ENCODE measurements around the gene MAIP1.

MAIP1 gene

GRCh38 chr2:199928626-199929025 is 26.8 kb upstream of the MAIP1 start:
- TF ChIP-seq CTCF (IDR thresholded peaks at IDR 0.05; ENCODE audit: control insufficient read depth, insufficient read depth, low read depth, low read length, missing control alignments), result no peak
- no peak overlapping the region for H3K4me3 ChIP-seq (ENCODE audit: control insufficient read depth, low read depth, low read length)
- no peak for DNase-seq (ENCODE audit: low read depth)

GRCh38 chr2:199929262-199929661 is 26.1 kb upstream of the MAIP1 start:
- no peak for TF ChIP-seq CTCF (IDR thresholded peaks at IDR 0.05; ENCODE audit: control insufficient read depth, insufficient read depth, low read depth, low read length, missing control alignments)
- DNase-seq (ENCODE audit: low read depth), result no peak
- H3K4me3 ChIP-seq (ENCODE audit: control insufficient read depth, low read depth, low read length), result no peak overlapping the region

- H3K4me3 ChIP-seq (ENCODE audit: control insufficient read depth, low read depth, low read length), result no peak overlapping the region
- DNase-seq (ENCODE audit: low read depth), result no peak
- TF ChIP-seq CTCF (IDR thresholded peaks at IDR 0.05; ENCODE audit: control insufficient read depth, insufficient read depth, low read depth, low read length, missing control alignments), result no peak
These were observed 23.0 kb upstream of the MAIP1 start for GRCh38 chr2:199932312-199932855.

- no peak for TF ChIP-seq CTCF (IDR thresholded peaks at IDR 0.05; ENCODE audit: control insufficient read depth, insufficient read depth, low read depth, low read length, missing control alignments)
- DNase-seq (ENCODE audit: low read depth), result no peak
- H3K4me3 ChIP-seq (ENCODE audit: control insufficient read depth, low read depth, low read length), result no peak overlapping the region
These were observed 21.9 kb upstream of the MAIP1 start for GRCh38 chr2:199933466-199933865.

- DNase-seq (ENCODE audit: low read depth), result no peak
- no peak for TF ChIP-seq CTCF (IDR thresholded peaks at IDR 0.05; ENCODE audit: control insufficient read depth, insufficient read depth, low read depth, low read length, missing control alignments)
- H3K4me3 ChIP-seq (ENCODE audit: control insufficient read depth, low read depth, low read length), result no peak overlapping the region
These were observed 18.8 kb upstream of the MAIP1 start for GRCh38 chr2:199936554-199936953.

GRCh38 chr2:199940373-199940772 is 15.0 kb upstream of the MAIP1 start:
- DNase-seq (ENCODE audit: low read depth), result no peak

More at GRCh38 chr2:199940373-199940772, 15.0 kb upstream of the MAIP1 start:
- TF ChIP-seq CTCF (IDR thresholded peaks at IDR 0.05; ENCODE audit: control insufficient read depth, insufficient read depth, low read depth, low read length, missing control alignments), result peak; percentile 7
- H3K4me3 ChIP-seq (ENCODE audit: control insufficient read depth, low read depth, low read length), result no peak overlapping the region
